HepG2 (cell line): ENCODE measurements around the gene KRTCAP2. TPM values are rescaled to one million over a fixed set of nuclear protein-coding genes. Genes with fewer than 3 reads are reported as not detected.

Experiments
- ARID4A ChIP-seq: sonication (generic); formaldehyde crosslinking; IDR thresholded peaks from 2 replicates; pipeline ENCODE4 v1.5.0; 2020; ENCODE audit warnings: mild to moderate bottlenecking, missing genetic modification reagents, borderline replicate concordance
- GABPB1 ChIP-seq: IDR thresholded peaks from 2 replicates; pipeline ENCODE4 v1.6.1; 2016; ENCODE audit warnings: mild to moderate bottlenecking, missing genetic modification reagents, moderate library complexity, missing compliant biosample characterization
- KAT2B ChIP-seq: fragments of 150-350 bp; IDR thresholded peaks from 2 replicates; pipeline ENCODE4 v1.6.1; 2014; ENCODE audit warnings: low read depth, low read length, borderline replicate concordance
- MEF2D ChIP-seq: sonication (generic); formaldehyde crosslinking; IDR thresholded peaks from 2 replicates; pipeline ENCODE4 v1.5.1; 2020; ENCODE audit warnings: mild to moderate bottlenecking, missing genetic modification reagents
- SOX5 ChIP-seq: IDR thresholded peaks from 2 replicates; pipeline ENCODE4 v1.6.1; 2016; ENCODE audit warnings: borderline replicate concordance
- TAF15 ChIP-seq: fragments of 200-400 bp; formaldehyde crosslinking; IDR thresholded peaks from one replicate; pipeline ENCODE4 v1.6.1; 2018; ENCODE audit warnings: mild to moderate bottlenecking, low read depth, low read length; ENCODE audit not compliant: poor library complexity, severe bottlenecking
- ZFP91 ChIP-seq: sonication (generic); formaldehyde crosslinking; IDR thresholded peaks from 2 replicates; pipeline ENCODE4 v1.9.0; 2022; ENCODE audit warnings: missing genetic modification reagents, mild to moderate bottlenecking, borderline replicate concordance
- ZNF205 ChIP-seq: IDR thresholded peaks from 2 replicates; pipeline ENCODE4 v1.6.1; 2018; ENCODE audit warnings: missing biosample characterization, missing genetic modification reagents
- ZNF331 ChIP-seq: sonication (generic); formaldehyde crosslinking; IDR thresholded peaks from 2 replicates; pipeline ENCODE4 v1.4.0; 2020; ENCODE audit warnings: missing genetic modification reagents
- ZNF441 ChIP-seq: sonication (generic); formaldehyde crosslinking; IDR thresholded peaks from 2 replicates; pipeline ENCODE4 v1.7.0; 2021; ENCODE audit warnings: missing genetic modification reagents, borderline replicate concordance
- ZNF687 ChIP-seq: sonication (generic); formaldehyde crosslinking; IDR thresholded peaks from 2 replicates; pipeline ENCODE4 v1.5.1; 2020; ENCODE audit warnings: mild to moderate bottlenecking, missing genetic modification reagents, moderate library complexity
- polyA plus RNA-seq, 8 experiments: library from polyadenylated mRNA; depleted of rRNA in 3 of 8; stranded (reverse) in 7 of 8; unstranded in 1 of 8; fragments of >200 nt; fragmentation: Illumina TruSeq in 4 of 8; extraction: Trizol in 4 of 8; gene quantifications; 2 replicates each; pipeline versions ENCODE4 v1.2.1 to v1.2.3, GENCODE V29; 2011 to 2016; ENCODE audit warnings: low read depth in 4 of 8, missing spikeins in 1 of 8, mixed read lengths in 1 of 8; ENCODE audit not compliant: insufficient read depth in 1 of 8
- total RNA-seq, 5 experiments: library from RNA; depleted of rRNA; stranded (reverse); fragments of >200 nt; fragmentation: Illumina TruSeq; extraction: Trizol; gene quantifications; 2 replicates each; pipeline ENCODE4 v1.2.3, GENCODE V29; 2016; ENCODE audit warnings: low read depth in 1 of 5
- TF ChIP-seq, protein P1 (sequence below): sonication (generic); formaldehyde crosslinking; IDR thresholded peaks from 2 replicates; pipeline ENCODE4 v1.5.1; 2020; ENCODE audit warnings: mild to moderate bottlenecking, moderate library complexity, missing genetic modification reagents
- TF ChIP-seq, protein P2 (sequence below): IDR thresholded peaks from 2 replicates; pipeline ENCODE4 v1.6.1; 2016; ENCODE audit warnings: mild to moderate bottlenecking

KRTCAP2 gene
- total and polyA plus RNA-seq, 2 of the 13 experiments (the other 11 are each of a cell fraction or from before 2014, with no cell fraction given), result 77.3 to 79.4 TPM

- peak; percentile 24; the same call in 1 of the 2 replicates for TF ChIP-seq ZNF687
- no peak for TF ChIP-seq KAT2B
- TF ChIP-seq TAF15, result peak; percentile 62
- TF ChIP-seq MEF2D (CRISPR knock-in tag), result 0 out of 2 replicates have a peak, but pooled peaks have one; percentile 37
- 0 out of 2 replicates have a peak, but pooled peaks have one; percentile 39 for TF ChIP-seq ZNF205 (CRISPR knock-in tag)
- TF ChIP-seq ZNF331 (CRISPR knock-in tag), result peak; percentile 51; the same call in 1 of the 2 replicates
- TF ChIP-seq GABPB1 (CRISPR knock-in tag), result peak; percentile 58; the same call in 1 of the 2 replicates
- TF ChIP-seq, protein P1, sequence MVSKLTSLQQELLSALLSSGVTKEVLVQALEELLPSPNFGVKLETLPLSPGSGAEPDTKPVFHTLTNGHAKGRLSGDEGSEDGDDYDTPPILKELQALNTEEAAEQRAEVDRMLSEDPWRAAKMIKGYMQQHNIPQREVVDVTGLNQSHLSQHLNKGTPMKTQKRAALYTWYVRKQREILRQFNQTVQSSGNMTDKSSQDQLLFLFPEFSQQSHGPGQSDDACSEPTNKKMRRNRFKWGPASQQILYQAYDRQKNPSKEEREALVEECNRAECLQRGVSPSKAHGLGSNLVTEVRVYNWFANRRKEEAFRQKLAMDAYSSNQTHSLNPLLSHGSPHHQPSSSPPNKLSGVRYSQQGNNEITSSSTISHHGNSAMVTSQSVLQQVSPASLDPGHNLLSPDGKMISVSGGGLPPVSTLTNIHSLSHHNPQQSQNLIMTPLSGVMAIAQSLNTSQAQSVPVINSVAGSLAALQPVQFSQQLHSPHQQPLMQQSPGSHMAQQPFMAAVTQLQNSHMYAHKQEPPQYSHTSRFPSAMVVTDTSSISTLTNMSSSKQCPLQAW (CRISPR knock-in tag), result peak; percentile 29; the same call in 1 of the 2 replicates
- TF ChIP-seq ZNF441 (CRISPR knock-in tag), result peak; percentile 77; the same call in 1 of the 2 replicates
- TF ChIP-seq ARID4A (CRISPR knock-in tag), result peak; percentile 17; the same call in 1 of the 2 replicates
- TF ChIP-seq SOX5 (CRISPR knock-in tag), result no peak
- TF ChIP-seq ZFP91, result peak; percentile 67; the same call in 1 of the 2 replicates
- TF ChIP-seq, protein P2, sequence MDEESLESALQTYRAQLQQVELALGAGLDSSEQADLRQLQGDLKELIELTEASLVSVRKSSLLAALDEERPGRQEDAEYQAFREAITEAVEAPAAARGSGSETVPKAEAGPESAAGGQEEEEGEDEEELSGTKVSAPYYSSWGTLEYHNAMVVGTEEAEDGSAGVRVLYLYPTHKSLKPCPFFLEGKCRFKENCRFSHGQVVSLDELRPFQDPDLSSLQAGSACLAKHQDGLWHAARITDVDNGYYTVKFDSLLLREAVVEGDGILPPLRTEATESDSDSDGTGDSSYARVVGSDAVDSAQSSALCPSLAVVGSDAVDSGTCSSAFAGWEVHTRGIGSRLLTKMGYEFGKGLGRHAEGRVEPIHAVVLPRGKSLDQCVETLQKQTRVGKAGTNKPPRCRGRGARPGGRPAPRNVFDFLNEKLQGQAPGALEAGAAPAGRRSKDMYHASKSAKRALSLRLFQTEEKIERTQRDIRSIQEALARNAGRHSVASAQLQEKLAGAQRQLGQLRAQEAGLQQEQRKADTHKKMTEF, result peak; percentile 52; the same call in 1 of the 2 replicates
These were observed 20.3 kb upstream of the KRTCAP2 start (continued) for GRCh38 chr1:155193275-155193990.
